Endothelial cell (in vitro differentiated cells): ENCODE measurements around the gene CDH15. TPM values are rescaled to one million over a fixed set of nuclear protein-coding genes. Genes with fewer than 3 reads are reported as not detected.

ENCODE experiments used
- DNase-seq: peaks from one replicate; pipeline ENCODE4 v3.0.0; 2021; ENCODE audit warnings: low spot score
- H3K27ac Mint-ChIP-seq: one replicate; pipeline ENCODE4 v1.8.0; 2021; ENCODE audit warnings: mixed read lengths, inconsistent platforms; ENCODE audit not compliant: unreplicated experiment
- H3K27me3 Mint-ChIP-seq: one replicate; pipeline ENCODE4 v1.8.0; 2021; ENCODE audit warnings: mild to moderate bottlenecking, moderate library complexity, mixed read lengths, inconsistent platforms; ENCODE audit not compliant: unreplicated experiment
- H3K36me3 Mint-ChIP-seq: one replicate; pipeline ENCODE4 v1.8.0; 2021; ENCODE audit warnings: mild to moderate bottlenecking, low read depth, mixed read lengths, inconsistent platforms; ENCODE audit not compliant: unreplicated experiment
- H3K4me1 Mint-ChIP-seq: one replicate; pipeline ENCODE4 v1.8.0; 2021; ENCODE audit warnings: mild to moderate bottlenecking, mixed read lengths, inconsistent platforms; ENCODE audit not compliant: unreplicated experiment
- H3K4me3 Mint-ChIP-seq: one replicate; pipeline ENCODE4 v1.8.0; 2021; ENCODE audit warnings: mild to moderate bottlenecking, mixed read lengths, inconsistent platforms; ENCODE audit not compliant: unreplicated experiment
- H3K9me3 Mint-ChIP-seq: one replicate; pipeline ENCODE4 v1.8.0; 2021; ENCODE audit warnings: mixed read lengths, inconsistent platforms; ENCODE audit not compliant: unreplicated experiment
- total RNA-seq: library from RNA; stranded (reverse); fragmentation: NEBNext Ultra II Directional; extraction: Animal tissue kit (Norgen Biotek cat#: 25700); gene quantifications from one replicate; pipeline ENCODE4 v1.2.1, GENCODE V29; 2021; ENCODE audit not compliant: unreplicated experiment
- TF ChIP-seq, protein P1 (sequence below): fragments of 200-600 bp; sonication (generic); IDR thresholded peaks from one replicate; pipeline ENCODE4 v1.5.0; 2021; ENCODE audit warnings: antibody characterized with exemption; ENCODE audit not compliant: unreplicated experiment

The CDH15 gene
- total RNA-seq, 1 donor from 2014 or later, result not detected

DNA sequence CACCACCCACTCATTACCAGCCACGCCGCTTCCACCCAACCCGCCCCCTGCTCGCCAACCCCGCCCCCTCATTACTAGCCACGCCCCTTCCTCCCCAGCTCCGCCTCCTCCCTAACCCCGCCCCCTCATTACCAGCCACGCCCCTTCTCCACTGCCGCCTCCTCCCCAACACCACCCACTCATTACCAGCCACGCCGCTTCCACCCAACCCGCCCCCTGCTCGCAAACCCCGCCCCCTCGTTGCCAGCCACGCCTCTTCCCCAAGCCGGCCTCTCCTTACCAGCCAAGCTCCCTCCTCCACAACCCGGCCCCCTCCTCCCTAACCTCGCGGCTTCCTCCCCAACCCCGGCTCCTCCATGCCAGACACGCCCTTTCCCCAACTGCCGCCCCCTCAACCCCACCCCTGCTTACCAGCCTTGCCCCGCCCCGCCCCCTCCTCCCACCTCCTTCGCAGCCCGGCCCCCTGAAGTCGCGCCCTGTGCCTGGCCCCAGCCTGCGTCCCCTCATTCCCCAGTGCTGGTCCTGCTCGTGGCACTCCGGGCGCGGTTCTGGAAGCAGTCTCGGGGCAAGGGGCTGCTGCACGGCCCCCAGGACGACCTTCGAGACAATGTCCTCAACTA, 21.5 kb downstream of the CDH15 start:
- TF ChIP-seq, protein P1, sequence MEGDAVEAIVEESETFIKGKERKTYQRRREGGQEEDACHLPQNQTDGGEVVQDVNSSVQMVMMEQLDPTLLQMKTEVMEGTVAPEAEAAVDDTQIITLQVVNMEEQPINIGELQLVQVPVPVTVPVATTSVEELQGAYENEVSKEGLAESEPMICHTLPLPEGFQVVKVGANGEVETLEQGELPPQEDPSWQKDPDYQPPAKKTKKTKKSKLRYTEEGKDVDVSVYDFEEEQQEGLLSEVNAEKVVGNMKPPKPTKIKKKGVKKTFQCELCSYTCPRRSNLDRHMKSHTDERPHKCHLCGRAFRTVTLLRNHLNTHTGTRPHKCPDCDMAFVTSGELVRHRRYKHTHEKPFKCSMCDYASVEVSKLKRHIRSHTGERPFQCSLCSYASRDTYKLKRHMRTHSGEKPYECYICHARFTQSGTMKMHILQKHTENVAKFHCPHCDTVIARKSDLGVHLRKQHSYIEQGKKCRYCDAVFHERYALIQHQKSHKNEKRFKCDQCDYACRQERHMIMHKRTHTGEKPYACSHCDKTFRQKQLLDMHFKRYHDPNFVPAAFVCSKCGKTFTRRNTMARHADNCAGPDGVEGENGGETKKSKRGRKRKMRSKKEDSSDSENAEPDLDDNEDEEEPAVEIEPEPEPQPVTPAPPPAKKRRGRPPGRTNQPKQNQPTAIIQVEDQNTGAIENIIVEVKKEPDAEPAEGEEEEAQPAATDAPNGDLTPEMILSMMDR, result no peak
- Mint-ChIP-seq H3K27ac (no peak overlapping the region), H3K36me3 (no peaks in the 10 kb centered on the region), H3K4me3 (no peak overlapping the region), H3K9me3 (no peaks in the 10 kb centered on the region), H3K27me3 (peaks cover 14% of the 10 kb centered on the region), H3K4me1 (no peaks in the 10 kb centered on the region)
- peak; percentile 46 for DNase-seq

DNA sequence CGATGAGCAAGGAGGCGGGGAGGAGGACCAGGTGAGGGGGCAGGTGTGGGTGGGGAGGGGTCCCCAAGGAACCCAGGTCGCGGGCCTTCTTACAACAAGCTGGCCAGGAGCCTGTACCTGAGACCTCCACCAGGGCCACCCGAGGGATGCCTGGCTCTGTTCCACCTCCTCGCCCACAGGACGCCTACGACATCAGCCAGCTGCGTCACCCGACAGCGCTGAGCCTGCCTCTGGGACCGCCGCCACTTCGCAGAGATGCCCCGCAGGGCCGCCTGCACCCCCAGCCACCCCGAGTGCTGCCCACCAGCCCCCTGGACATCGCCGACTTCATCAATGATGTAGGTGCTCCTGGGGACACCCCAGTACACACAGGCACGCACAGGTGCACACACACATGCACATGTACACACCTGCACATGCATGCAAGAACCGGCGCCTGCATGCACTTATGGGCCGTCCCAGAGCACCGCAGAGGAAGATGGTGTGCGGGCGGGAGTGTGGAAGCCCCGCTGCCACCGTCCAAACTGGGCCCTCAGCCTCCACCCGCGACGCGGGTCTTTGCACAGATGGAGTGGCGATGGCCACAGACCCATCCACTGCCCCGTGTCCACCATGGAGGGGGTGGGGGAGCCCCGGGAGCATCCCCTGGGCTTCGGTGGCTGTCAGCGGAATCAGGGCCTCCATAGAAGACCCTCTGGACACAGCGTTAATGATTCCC, 22.2 kb downstream of the CDH15 start:
- Mint-ChIP-seq H3K4me1 (no peaks in the 10 kb centered on the region), H3K27me3 (peaks cover 14% of the 10 kb centered on the region), H3K4me3 (no peak overlapping the region), H3K27ac (no peak overlapping the region), H3K9me3 (no peaks in the 10 kb centered on the region), H3K36me3 (no peaks in the 10 kb centered on the region)
- no peak for DNase-seq
- TF ChIP-seq, protein P1, result no peak

- TF ChIP-seq, protein P1, result no peak
- DNase-seq, result no peak
- Mint-ChIP-seq H3K4me1 (no peaks in the 10 kb centered on the region), H3K27ac (no peak overlapping the region), H3K27me3 (peaks cover 8% of the 10 kb centered on the region), H3K9me3 (no peaks in the 10 kb centered on the region), H3K4me3 (no peak overlapping the region), H3K36me3 (no peaks in the 10 kb centered on the region)
Observed at GRCh38 chr16:89194340-89195311, 23.1 kb downstream of the CDH15 start.

GRCh38 chr16:89195521-89196171, 24.1 kb downstream of the CDH15 start:
- Mint-ChIP-seq H3K27me3 (peaks cover 5% of the 10 kb centered on the region), H3K4me3 (no peak overlapping the region), H3K9me3 (no peaks in the 10 kb centered on the region), H3K36me3 (no peaks in the 10 kb centered on the region), H3K4me1 (no peaks in the 10 kb centered on the region), H3K27ac (no peak overlapping the region)
- TF ChIP-seq, protein P1, result no peak
- DNase-seq, result no peak
